OCI-M2 (cell line): ENCODE data around the gene MAP4K2.

Source experiments
- DNase-seq: peaks from one replicate; lab custom pipeline; 2025; ENCODE audit not compliant: unreplicated experiment; lab: John Stamatoyannopoulos, UW

Gene MAP4K2

GRCh38 chr11:64755681-64756361, 47.2 kb downstream of the MAP4K2 start:
- no peak for DNase-seq

GRCh38 chr11:64754919-64755662, 47.9 kb downstream of the MAP4K2 start:
- no peak for DNase-seq

- no peak for DNase-seq
Observed at GRCh38 chr11:64754124-64754918, 48.7 kb downstream of the MAP4K2 start.

- no peak for DNase-seq
Observed at GRCh38 chr11:64753380-64754123, 49.5 kb downstream of the MAP4K2 start.

- DNase-seq, result no peak
Observed at GRCh38 chr11:64753019-64753379, 50.0 kb downstream of the MAP4K2 start.

GRCh38 chr11:64752175-64752970, 50.6 kb downstream of the MAP4K2 start:
- DNase-seq, result no peak

GRCh38 chr11:64751580-64751979, 51.4 kb downstream of the MAP4K2 start:
- DNase-seq, result no peak

- DNase-seq, result no peak
Observed at GRCh38 chr11:64751136-64751535, 51.9 kb downstream of the MAP4K2 start.

GRCh38 chr11:64750361-64751054, 52.5 kb downstream of the MAP4K2 start:
- no peak for DNase-seq

GRCh38 chr11:64747961-64748665, 54.9 kb downstream of the MAP4K2 start:
- DNase-seq, result no peak

- DNase-seq, result no peak
Observed at GRCh38 chr11:64746486-64746885, 56.5 kb downstream of the MAP4K2 start.

GRCh38 chr11:64745521-64746328, 57.3 kb downstream of the MAP4K2 start:
- peak; percentile 46 for DNase-seq

- peak; percentile 46 for DNase-seq
Observed at GRCh38 chr11:64745189-64745520, 57.9 kb downstream of the MAP4K2 start.

GRCh38 chr11:64744544-64745188, 58.3 kb downstream of the MAP4K2 start:
- DNase-seq, result no peak

GRCh38 chr11:64743591-64744543, 59.1 kb downstream of the MAP4K2 start, which contains the start of gene RASGRP2:
Gene RASGRP2 (minus strand): TSS chr11:64744142. CDS start chr11:64742866, 1,276 bp downstream.
- peak; percentile 28 for DNase-seq

- DNase-seq, result no peak
Observed at GRCh38 chr11:64742889-64743590, 60.0 kb downstream of the MAP4K2 start.
